ENCODE data around the gene HSFX2.
"Not testable (repeated sequence)": the region's sequence is repeated elsewhere in the genome, so short reads cannot be mapped to it uniquely, and the experiment has no call there.

Gene HSFX2

GRCh38 chrX:149587359-149587758, 7.8 kb downstream of the HSFX2 start, which contains the start of gene MAGEA9B:
Gene MAGEA9B (minus strand): TSS chrX:149587459. CDS start chrX:149583179, 4,280 bp downstream.
- DNase-seq (ENCODE audit: low spot score), result not testable (repeated sequence)

GRCh38 chrX:149585631-149586030, 9.5 kb downstream of the HSFX2 start:
- DNase-seq (ENCODE audit: low spot score), result not testable (repeated sequence)

- DNase-seq (ENCODE audit: low spot score), result not testable (repeated sequence)
These were observed 21.7 kb downstream of the HSFX2 start for GRCh38 chrX:149573456-149573855.

- DNase-seq (ENCODE audit: low spot score), result no peak
These were observed 22.4 kb downstream of the HSFX2 start for GRCh38 chrX:149572743-149573142.

GRCh38 chrX:149571770-149572169, 23.3 kb downstream of the HSFX2 start:
- DNase-seq (ENCODE audit: low spot score), result no peak

GRCh38 chrX:149570668-149571067, 24.4 kb downstream of the HSFX2 start:
- peak; percentile 38 for DNase-seq (ENCODE audit: low spot score)

GRCh38 chrX:149569770-149570169, 25.3 kb downstream of the HSFX2 start:
- no peak for DNase-seq (ENCODE audit: low spot score)

- DNase-seq (ENCODE audit: low spot score), result no peak
These were observed 26.3 kb downstream of the HSFX2 start for GRCh38 chrX:149568701-149569296.

GRCh38 chrX:149567621-149568417, 27.3 kb downstream of the HSFX2 start:
- no peak for DNase-seq (ENCODE audit: low spot score)

- DNase-seq (ENCODE audit: low spot score), result no peak
These were observed 31.8 kb downstream of the HSFX2 start for GRCh38 chrX:149563359-149563758.

GRCh38 chrX:149555251-149555650, 39.9 kb downstream of the HSFX2 start:
- not testable (repeated sequence) for DNase-seq (ENCODE audit: low spot score)

- not testable (repeated sequence) for DNase-seq (ENCODE audit: low spot score)
These were observed 43.2 kb downstream of the HSFX2 start for GRCh38 chrX:149551939-149552248.

- not testable (repeated sequence) for DNase-seq (ENCODE audit: low spot score)
These were observed 43.7 kb downstream of the HSFX2 start for GRCh38 chrX:149551245-149551938.

GRCh38 chrX:149550454-149550853, 44.7 kb downstream of the HSFX2 start:
- DNase-seq (ENCODE audit: low spot score), result not testable (repeated sequence)

- not testable (repeated sequence) for DNase-seq (ENCODE audit: low spot score)
These were observed 45.4 kb downstream of the HSFX2 start, which contains the start of gene HSFX3 for GRCh38 chrX:149549701-149550100. Gene HSFX3 (minus strand): TSS chrX:149549924. CDS start chrX:149549852, 72 bp downstream.

- DNase-seq (ENCODE audit: low spot score), result not testable (repeated sequence)
These were observed 47.3 kb downstream of the HSFX2 start for GRCh38 chrX:149547782-149548181.

- DNase-seq (ENCODE audit: low spot score), result not testable (repeated sequence)
These were observed 48.2 kb downstream of the HSFX2 start for GRCh38 chrX:149546962-149547361.

GRCh38 chrX:149545545-149546543, 49.3 kb downstream of the HSFX2 start:
- not testable (repeated sequence) for DNase-seq (ENCODE audit: low spot score)

Data from AG08395 (cell line).